SK-N-SH treated with all-trans-retinoic acid at 6 μM for 48 hours (cell line): ENCODE data around the gene MT4.

Source experiments
- ATAC-seq: fragments of 200-7000 bp; cut with Tn5 transposase; 3 replicates; pipeline ENCODE4 v1.9.1; 2020; ENCODE audit warnings: mild to moderate bottlenecking, moderate library complexity
- ARNTL ChIP-seq: fragments of 450-650 bp; formaldehyde crosslinking; IDR thresholded peaks from 2 replicates; pipeline ENCODE4 v1.5.0; 2020; ENCODE audit warnings: low read depth, mild to moderate bottlenecking, moderate library complexity, borderline replicate concordance
- BACH2 ChIP-seq: fragments of 250-450 bp; sonication (Bioruptor Pico); IDR thresholded peaks from 2 replicates; pipeline ENCODE4 v1.9.0; 2021; ENCODE audit warnings: mild to moderate bottlenecking, borderline replicate concordance
- CREB5 ChIP-seq: fragments of 250-450 bp; sonication (Bioruptor Pico); IDR thresholded peaks from 2 replicates; pipeline ENCODE4 v1.5.1; 2020; ENCODE audit warnings: low read depth, mild to moderate bottlenecking, moderate library complexity
- CSRNP3 ChIP-seq: fragments of 250-450 bp; sonication (Bioruptor Pico); IDR thresholded peaks from 2 replicates; pipeline ENCODE4 v1.5.1; 2021; ENCODE audit warnings: mild to moderate bottlenecking, moderate library complexity
- ESRRG ChIP-seq: fragments of 250-450 bp; sonication (Bioruptor Pico); IDR thresholded peaks from 2 replicates; pipeline ENCODE4 v1.6.1; 2021; ENCODE audit warnings: mild to moderate bottlenecking
- GLIS3 ChIP-seq: fragments of 250-450 bp; sonication (Bioruptor Pico); IDR thresholded peaks from 2 replicates; pipeline ENCODE4 v1.5.0; 2020; ENCODE audit warnings: mild to moderate bottlenecking, moderate library complexity
- PATZ1 ChIP-seq: fragments of 250-450 bp; sonication (Bioruptor Pico); IDR thresholded peaks from 2 replicates; pipeline ENCODE4 v1.8.0; 2020; ENCODE audit warnings: mild to moderate bottlenecking, moderate library complexity, borderline replicate concordance
- POU6F1 ChIP-seq: fragments of 250-450 bp; sonication (Bioruptor Pico); IDR thresholded peaks from 2 replicates; pipeline ENCODE4 v1.8.0; 2021; ENCODE audit warnings: low read depth, mild to moderate bottlenecking, moderate library complexity, borderline replicate concordance
- PPARA ChIP-seq: fragments of 250-450 bp; sonication (Bioruptor Pico); IDR thresholded peaks from 2 replicates; pipeline ENCODE4 v1.5.0; 2020; ENCODE audit warnings: mild to moderate bottlenecking, borderline replicate concordance
- RARB ChIP-seq: fragments of 250-450 bp; sonication (Bioruptor Pico); IDR thresholded peaks from 2 replicates; pipeline ENCODE4 v1.8.0; 2021; ENCODE audit warnings: mild to moderate bottlenecking, moderate library complexity
- TCF4 ChIP-seq: fragments of 250-450 bp; sonication (Bioruptor Pico); IDR thresholded peaks from 2 replicates; pipeline ENCODE4 v1.8.0; 2021; ENCODE audit warnings: mild to moderate bottlenecking, moderate library complexity, borderline replicate concordance
- TOX ChIP-seq: fragments of 250-450 bp; sonication (Bioruptor Pico); IDR thresholded peaks from 2 replicates; pipeline ENCODE4 v1.8.0; 2021; ENCODE audit warnings: mild to moderate bottlenecking, moderate library complexity, borderline replicate concordance
- ZC3H10 ChIP-seq: fragments of 250-450 bp; sonication (Bioruptor Pico); IDR thresholded peaks from 2 replicates; pipeline ENCODE4 v1.5.1; 2021; ENCODE audit warnings: mild to moderate bottlenecking, moderate library complexity
- ZFP30 ChIP-seq: fragments of 450-650 bp; formaldehyde crosslinking; IDR thresholded peaks from 2 replicates; pipeline ENCODE4 v1.5.0; 2022; ENCODE audit warnings: mild to moderate bottlenecking, moderate library complexity
- ZNF565 ChIP-seq: fragments of 450-650 bp; formaldehyde crosslinking; conservative IDR thresholded peaks from 2 replicates; pipeline ENCODE4 v1.5.0; 2020; ENCODE audit warnings: low read depth, mild to moderate bottlenecking, moderate library complexity
- ZNF70 ChIP-seq: fragments of 450-650 bp; formaldehyde crosslinking; IDR thresholded peaks from 2 replicates; pipeline ENCODE4 v1.5.0; 2020; ENCODE audit warnings: mild to moderate bottlenecking, moderate library complexity
- ZNF8 ChIP-seq: fragments of 450-650 bp; formaldehyde crosslinking; IDR thresholded peaks from 2 replicates; pipeline ENCODE4 v1.5.0; 2020; ENCODE audit warnings: mild to moderate bottlenecking, moderate library complexity

MT4 gene

GRCh38 chr16:56614549-56614991 is 49.7 kb downstream of the MT4 start:
- TF ChIP-seq ARNTL (no peak), TCF4 (CRISPR knock-in tag) (no peak), RARB (CRISPR knock-in tag) (no peak), ESRRG (no peak), CREB5 (CRISPR knock-in tag) (no peak), TOX (CRISPR knock-in tag) (no peak), ZFP30 (no peak), POU6F1 (CRISPR knock-in tag) (no peak)
- TF ChIP-seq, all 23 proteins: peak for 0
- ATAC-seq: no peak

GRCh38 chr16:56615353-56615752 is 50.5 kb downstream of the MT4 start:
- ATAC-seq: no peak
- TF ChIP-seq ZNF565 (CRISPR knock-in tag) (no peak), ARNTL (no peak), CREB5 (CRISPR knock-in tag) (no peak), TCF4 (CRISPR knock-in tag) (no peak)

GRCh38 chr16:56616608-56617211 is 51.8 kb downstream of the MT4 start:
- no peak for ATAC-seq
- TF ChIP-seq CSRNP3 (CRISPR knock-in tag): no peak
- no peak for TF ChIP-seq GLIS3
- TF ChIP-seq ZNF8 (CRISPR knock-in tag): no peak
- no peak for TF ChIP-seq CREB5 (CRISPR knock-in tag)
- TF ChIP-seq PATZ1: no peak
- TF ChIP-seq ZNF70 (CRISPR knock-in tag): no peak
- TF ChIP-seq ZNF565 (CRISPR knock-in tag): no peak
- TF ChIP-seq ESRRG: no peak
- no peak for TF ChIP-seq RARB (CRISPR knock-in tag)

- no peak for ATAC-seq
Observed at GRCh38 chr16:56617212-56618085, 52.6 kb downstream of the MT4 start.

More at GRCh38 chr16:56617212-56618085, 52.6 kb downstream of the MT4 start:
- no peak for TF ChIP-seq ZC3H10 (CRISPR knock-in tag)
- no peak for TF ChIP-seq ZNF70 (CRISPR knock-in tag)
- TF ChIP-seq PPARA: no peak
- no peak for TF ChIP-seq CREB5 (CRISPR knock-in tag)
- no peak for TF ChIP-seq POU6F1 (CRISPR knock-in tag)
- no peak for TF ChIP-seq BACH2
- TF ChIP-seq PATZ1: no peak
- TF ChIP-seq ARNTL: no peak
